Progenitor cell of endocrine pancreas (in vitro differentiated cells): ENCODE results near the gene PCDHA4. TPM values are rescaled to one million over a fixed set of nuclear protein-coding genes. Genes with fewer than 3 reads are reported as not detected.

Experiments
- DNase-seq: peaks from one replicate; pipeline ENCODE4 v3.0.0; 2021; ENCODE audit warnings: low spot score; ENCODE audit not compliant: unreplicated experiment
- H3K27ac Mint-ChIP-seq: 2 replicates; pipeline ENCODE4 v1.8.0; 2021; ENCODE audit warnings: mild to moderate bottlenecking, moderate library complexity, mixed read lengths
- H3K27me3 Mint-ChIP-seq: 2 replicates; pipeline ENCODE4 v1.8.0; 2021; ENCODE audit warnings: mixed read lengths
- H3K36me3 Mint-ChIP-seq: 2 replicates; pipeline ENCODE4 v1.8.0; 2022; ENCODE audit warnings: mixed read lengths; ENCODE audit not compliant: insufficient read depth
- H3K4me1 Mint-ChIP-seq: 2 replicates; pipeline ENCODE4 v1.8.0; 2021; ENCODE audit warnings: low read depth, mixed read lengths
- H3K4me3 Mint-ChIP-seq: 2 replicates; pipeline ENCODE4 v1.8.0; 2021; ENCODE audit warnings: low read depth, mild to moderate bottlenecking, moderate library complexity, mixed read lengths
- H3K9me3 Mint-ChIP-seq: 2 replicates; pipeline ENCODE4 v1.8.0; 2021; ENCODE audit warnings: low read depth, mixed read lengths
- CTCF ChIP-seq: fragments of 200-600 bp; sonication (generic); IDR thresholded peaks from one replicate; pipeline ENCODE4 v1.5.0; 2021; ENCODE audit warnings: antibody characterized with exemption, mild to moderate bottlenecking; ENCODE audit not compliant: unreplicated experiment
- long read RNA-seq: library from polyadenylated mRNA; unstranded; transcript quantifications from one replicate; pipeline ENCODE4 v2.0.0, GENCODE V29; 2020
- total RNA-seq: library from RNA; stranded (reverse); gene quantifications from 2 replicates; pipeline ENCODE4 v1.2.1, GENCODE V29; 2021

PCDHA4 gene
- total RNA-seq, result 27.8 and 28.6 TPM in 2 replicates
- long read RNA-seq, full-length matches to known transcripts, result 7 of 64 reads
- long read RNA-seq, partial matches to known transcripts, result 0 of 64 reads
- long read RNA-seq, other reads (novel, unspliced or antisense), result 57 of 64 reads

GRCh38 chr5:140806834-140807775 is at the start of gene PCDHA4:
TSS of gene PCDHA4 (plus strand) at chr5:140807068.
- TF ChIP-seq CTCF, result peak; percentile 75
- H3K27me3 Mint-ChIP-seq, result no peaks in the 10 kb centered on the region
- H3K4me1 Mint-ChIP-seq, result peaks cover 4% of the 10 kb centered on the region
- peak within 1 kb of the TSS; percentile 96 for H3K27ac Mint-ChIP-seq
- peak within 1 kb of the TSS; percentile 93 for H3K4me3 Mint-ChIP-seq
- DNase-seq, result peak; percentile 77
- H3K9me3 Mint-ChIP-seq, result peaks cover 26% of the 10 kb centered on the region
- H3K36me3 Mint-ChIP-seq, result peaks cover 60% of the 10 kb centered on the region

- TF ChIP-seq CTCF, result no peak
- Mint-ChIP-seq H3K4me3 (no peak overlapping the region), H3K27me3 (no peaks in the 10 kb centered on the region), H3K36me3 (peaks cover 7% of the 10 kb centered on the region), H3K4me1 (no peaks in the 10 kb centered on the region), H3K9me3 (peaks cover 59% of the 10 kb centered on the region), H3K27ac (no peak overlapping the region)
- DNase-seq, result no peak
These were observed 42.5 kb upstream of the PCDHA4 start for GRCh38 chr5:140764177-140764973.

GRCh38 chr5:140767444-140767843 is 39.4 kb upstream of the PCDHA4 start:
- Mint-ChIP-seq H3K36me3 (peaks cover 3% of the 10 kb centered on the region), H3K4me1 (no peaks in the 10 kb centered on the region), H3K4me3 (no peak overlapping the region), H3K27me3 (no peaks in the 10 kb centered on the region), H3K27ac (no peak overlapping the region), H3K9me3 (peaks cover 51% of the 10 kb centered on the region)
- no peak for TF ChIP-seq CTCF
- DNase-seq, result no peak

- Mint-ChIP-seq H3K4me1 (no peaks in the 10 kb centered on the region), H3K27ac (no peak overlapping the region), H3K27me3 (no peaks in the 10 kb centered on the region), H3K36me3 (peaks cover 1% of the 10 kb centered on the region), H3K4me3 (no peak overlapping the region), H3K9me3 (peaks cover 62% of the 10 kb centered on the region)
- TF ChIP-seq CTCF, result no peak
- DNase-seq, result no peak
These were observed 26.4 kb upstream of the PCDHA4 start for GRCh38 chr5:140780512-140780911.
